GM19043 (cell line): ENCODE data around the gene SFT2D2.

Experiments
- ATAC-seq: cut with Tn5 transposase; IDR thresholded peaks from one replicate; pipeline ENCODE4 v1.9.1; 2021; ENCODE audit warnings: low read depth; ENCODE audit not compliant: unreplicated experiment

Gene SFT2D2

DNA sequence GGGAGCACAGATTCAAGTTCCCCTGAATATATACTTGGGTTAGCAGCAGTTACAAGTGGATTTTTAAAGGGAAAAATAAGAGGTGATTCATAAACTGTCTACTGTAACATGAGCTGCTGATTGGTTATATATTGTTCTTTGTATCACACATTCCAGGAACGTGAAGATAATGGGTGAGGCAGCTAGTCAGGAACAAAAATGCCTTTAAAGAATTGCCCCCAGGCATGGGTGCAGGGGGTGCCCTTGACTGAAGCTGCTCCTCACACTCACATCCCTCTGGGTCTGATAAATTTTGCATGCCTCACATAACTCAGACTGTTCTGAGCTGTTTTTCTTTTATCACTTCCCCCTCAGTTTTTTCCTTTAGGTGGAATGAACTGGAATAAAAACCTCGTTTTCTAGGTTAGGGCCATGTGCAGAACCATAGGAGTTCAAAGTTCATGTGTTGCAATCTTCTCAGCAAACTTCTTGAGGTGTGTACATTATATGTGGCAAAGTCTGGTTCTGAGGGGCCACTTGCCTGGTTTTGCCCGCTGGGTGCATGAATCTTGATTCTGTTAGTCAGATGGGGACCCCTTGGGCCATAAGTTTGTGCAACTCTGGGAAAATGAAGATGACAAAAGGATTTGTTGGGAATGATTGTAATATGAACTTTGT, 76.0 kb downstream of the SFT2D2 start:
- ATAC-seq, result no peak
